Activated CD8-positive, alpha-beta T cell treated with anti-CD3 and anti-CD28 coated beads for 36 hours (primary cell): ENCODE results near the gene LPAR2. TPM values are rescaled to one million over a fixed set of nuclear protein-coding genes. Genes with fewer than 3 reads are reported as not detected.

Experiments
- ATAC-seq: fragments of 200-7000 bp; cut with Tn5 transposase; one replicate; pipeline ENCODE4 v1.10.0; 2021; ENCODE audit warnings: mild to moderate bottlenecking, moderate library complexity
- CTCF ChIA-PET: fragments of 350-600 bp; sonication (Branson Sonifier 250); formaldehyde crosslinking; loops from one replicate; lab custom pipeline; 2021; ENCODE audit warnings: antibody characterized with exemption; lab: Charles Lee
- POLR2A ChIA-PET: fragments of 350-600 bp; sonication (Branson Sonifier 250); formaldehyde crosslinking; loops from one replicate; lab custom pipeline; 2021; ENCODE audit warnings: antibody characterized with exemption; lab: Charles Lee
- DNase-seq: peaks from one replicate; pipeline ENCODE4 v3.0.0-alpha.2; 2020
- H3K27ac Mint-ChIP-seq: one replicate; pipeline ENCODE4 v1.8.0; 2021; ENCODE audit warnings: mild to moderate bottlenecking, mixed read lengths
- H3K27me3 Mint-ChIP-seq: one replicate; pipeline ENCODE4 v1.8.0; 2021; ENCODE audit warnings: mixed read lengths
- H3K36me3 Mint-ChIP-seq: one replicate; pipeline ENCODE4 v1.8.0; 2021; ENCODE audit warnings: low read depth, mixed read lengths
- H3K4me1 Mint-ChIP-seq: one replicate; pipeline ENCODE4 v1.8.0; 2021; ENCODE audit warnings: low read depth, mixed read lengths
- H3K4me3 Mint-ChIP-seq: one replicate; pipeline ENCODE4 v1.8.0; 2021; ENCODE audit warnings: mild to moderate bottlenecking, moderate library complexity, mixed read lengths
- H3K9me3 Mint-ChIP-seq: one replicate; pipeline ENCODE4 v1.8.0; 2021; ENCODE audit warnings: mixed read lengths
- intact Hi-C: fragments of 100-400 bp; cut with micrococcal nuclease; formaldehyde crosslinking; loops from one replicate; pipeline ENCODE4 v1.10.0; 2022
- total RNA-seq, 2 experiments: library from RNA; stranded (reverse); gene quantifications; one replicate each; pipeline ENCODE4 v1.2.3, GENCODE V29; 2021
- TF ChIP-seq, protein P1 (sequence below): fragments of 200-600 bp; IDR thresholded peaks from one replicate; pipeline ENCODE4 v1.8.0; 2022; ENCODE audit warnings: antibody characterized with exemption, mild to moderate bottlenecking

LPAR2 gene
- total RNA-seq, 2 experiments from 2014 or later, result 26.6 to 28.2 TPM

DNA sequence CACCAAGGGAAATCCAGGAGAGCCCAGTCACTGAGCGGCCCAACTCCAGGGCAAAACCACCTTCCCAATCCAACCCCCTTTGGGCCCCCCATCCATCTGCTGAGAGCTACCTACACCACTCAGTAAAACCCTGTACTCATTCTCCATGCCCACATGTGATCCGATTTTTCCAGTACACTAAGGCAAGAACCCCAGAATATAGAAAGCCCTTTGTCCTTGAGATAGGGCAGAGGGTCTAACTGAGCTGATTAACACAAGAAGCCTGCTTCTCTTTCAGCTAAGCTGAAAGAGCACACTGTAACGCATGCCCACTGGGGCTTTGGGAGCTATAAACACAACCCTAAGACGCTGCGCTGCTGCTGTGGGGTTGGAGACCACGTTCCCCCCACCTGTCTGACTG is 45.5 kb downstream of the LPAR2 start:
- DNase-seq, result no peak
- H3K36me3 Mint-ChIP-seq, result peaks cover 1% of the 10 kb centered on the region
- H3K4me3 Mint-ChIP-seq, result no peak overlapping the region
- ChIA-PET CTCF (interaction anchor here (1.0 to 2.4 kb wide), 3 partner anchors 28 to 50 kb away, joined by 5 to 13 read pairs (median 9); no protein-coding TSS in a partner anchor), POLR2A (interaction anchor here (0.9 kb wide), 1 partner anchor 8 kb away, joined by 3 read pairs; no protein-coding TSS in a partner anchor)
- no peak overlapping the region for H3K27ac Mint-ChIP-seq
- H3K4me1 Mint-ChIP-seq, result peaks cover 3% of the 10 kb centered on the region
- no peak for ATAC-seq
- H3K27me3 Mint-ChIP-seq, result no peaks in the 10 kb centered on the region
- H3K9me3 Mint-ChIP-seq, result no peaks in the 10 kb centered on the region
- intact Hi-C loops, result no loop called here
- TF ChIP-seq, protein P1, sequence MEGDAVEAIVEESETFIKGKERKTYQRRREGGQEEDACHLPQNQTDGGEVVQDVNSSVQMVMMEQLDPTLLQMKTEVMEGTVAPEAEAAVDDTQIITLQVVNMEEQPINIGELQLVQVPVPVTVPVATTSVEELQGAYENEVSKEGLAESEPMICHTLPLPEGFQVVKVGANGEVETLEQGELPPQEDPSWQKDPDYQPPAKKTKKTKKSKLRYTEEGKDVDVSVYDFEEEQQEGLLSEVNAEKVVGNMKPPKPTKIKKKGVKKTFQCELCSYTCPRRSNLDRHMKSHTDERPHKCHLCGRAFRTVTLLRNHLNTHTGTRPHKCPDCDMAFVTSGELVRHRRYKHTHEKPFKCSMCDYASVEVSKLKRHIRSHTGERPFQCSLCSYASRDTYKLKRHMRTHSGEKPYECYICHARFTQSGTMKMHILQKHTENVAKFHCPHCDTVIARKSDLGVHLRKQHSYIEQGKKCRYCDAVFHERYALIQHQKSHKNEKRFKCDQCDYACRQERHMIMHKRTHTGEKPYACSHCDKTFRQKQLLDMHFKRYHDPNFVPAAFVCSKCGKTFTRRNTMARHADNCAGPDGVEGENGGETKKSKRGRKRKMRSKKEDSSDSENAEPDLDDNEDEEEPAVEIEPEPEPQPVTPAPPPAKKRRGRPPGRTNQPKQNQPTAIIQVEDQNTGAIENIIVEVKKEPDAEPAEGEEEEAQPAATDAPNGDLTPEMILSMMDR, result no peak

DNA sequence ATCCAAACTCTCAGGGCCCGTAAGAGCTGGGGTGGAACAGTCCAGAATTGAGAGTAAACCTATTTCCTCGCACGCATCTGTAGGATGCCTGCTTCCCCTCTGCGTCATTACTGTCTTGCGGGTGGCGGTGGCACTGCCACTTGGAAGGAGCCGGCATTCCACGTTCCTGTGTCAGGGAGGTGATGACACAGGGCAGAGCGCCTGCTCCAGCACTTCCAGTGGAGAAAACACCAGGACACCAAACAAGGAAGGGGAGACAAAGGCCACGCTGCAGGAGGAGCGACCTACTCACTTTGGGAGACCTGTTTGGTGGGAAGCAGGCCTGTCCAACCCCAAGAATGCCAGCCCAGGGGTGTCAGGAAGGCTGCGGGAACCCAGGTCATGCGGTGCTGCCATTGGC is 46.6 kb downstream of the LPAR2 start:
- Mint-ChIP-seq H3K27me3 (no peaks in the 10 kb centered on the region), H3K27ac (peak overlapping the region; percentile 61), H3K4me1 (peaks cover 3% of the 10 kb centered on the region), H3K9me3 (no peaks in the 10 kb centered on the region), H3K36me3 (peaks cover 1% of the 10 kb centered on the region), H3K4me3 (no peak overlapping the region)
- ATAC-seq (no peak), DNase-seq (no peak)
- POLR2A ChIA-PET, result no interaction called here
- intact Hi-C loops, result no loop called here
- CTCF ChIA-PET, result interaction anchor here (4.2 kb wide), 1 partner anchor 27 kb away, joined by 30 read pairs; no protein-coding TSS in a partner anchor
- TF ChIP-seq, protein P1, result no peak

DNA sequence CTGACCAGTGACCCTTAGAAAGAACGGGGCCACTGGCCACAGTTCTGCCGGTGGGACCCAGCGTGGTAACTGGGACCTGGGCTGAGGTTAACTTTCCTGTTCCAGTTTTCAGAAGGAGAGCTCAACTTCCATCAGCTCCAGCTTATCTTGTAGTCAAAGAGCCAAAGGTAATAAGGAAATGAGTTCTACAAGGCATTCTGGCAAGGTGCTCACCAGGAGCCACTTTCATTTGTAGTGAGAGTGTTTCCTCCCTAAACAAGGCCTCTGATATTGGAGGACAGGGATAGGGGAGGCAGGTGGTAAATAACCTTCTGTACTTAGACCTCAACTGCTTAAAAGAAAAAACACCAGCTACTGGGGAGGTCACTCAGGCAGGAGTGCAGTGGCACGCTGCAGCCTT is 47.6 kb downstream of the LPAR2 start:
- H3K27me3 Mint-ChIP-seq, result no peaks in the 10 kb centered on the region
- H3K4me1 Mint-ChIP-seq, result peaks cover 3% of the 10 kb centered on the region
- H3K4me3 Mint-ChIP-seq, result no peak overlapping the region
- DNase-seq (no peak), ATAC-seq (no peak)
- H3K27ac Mint-ChIP-seq, result peak overlapping the region; percentile 3
- intact Hi-C loops, result no loop called here
- peaks cover 1% of the 10 kb centered on the region for H3K36me3 Mint-ChIP-seq
- H3K9me3 Mint-ChIP-seq, result no peaks in the 10 kb centered on the region
- POLR2A ChIA-PET, result interaction anchor here (0.9 to 1.0 kb wide), 2 partner anchors 12 to 82 kb away, joined by 3 read pairs; no protein-coding TSS in a partner anchor
- CTCF ChIA-PET, result interaction anchor here (4.2 kb wide), 1 partner anchor 26 kb away, joined by 30 read pairs; no protein-coding TSS in a partner anchor
- TF ChIP-seq, protein P1, result no peak

DNA sequence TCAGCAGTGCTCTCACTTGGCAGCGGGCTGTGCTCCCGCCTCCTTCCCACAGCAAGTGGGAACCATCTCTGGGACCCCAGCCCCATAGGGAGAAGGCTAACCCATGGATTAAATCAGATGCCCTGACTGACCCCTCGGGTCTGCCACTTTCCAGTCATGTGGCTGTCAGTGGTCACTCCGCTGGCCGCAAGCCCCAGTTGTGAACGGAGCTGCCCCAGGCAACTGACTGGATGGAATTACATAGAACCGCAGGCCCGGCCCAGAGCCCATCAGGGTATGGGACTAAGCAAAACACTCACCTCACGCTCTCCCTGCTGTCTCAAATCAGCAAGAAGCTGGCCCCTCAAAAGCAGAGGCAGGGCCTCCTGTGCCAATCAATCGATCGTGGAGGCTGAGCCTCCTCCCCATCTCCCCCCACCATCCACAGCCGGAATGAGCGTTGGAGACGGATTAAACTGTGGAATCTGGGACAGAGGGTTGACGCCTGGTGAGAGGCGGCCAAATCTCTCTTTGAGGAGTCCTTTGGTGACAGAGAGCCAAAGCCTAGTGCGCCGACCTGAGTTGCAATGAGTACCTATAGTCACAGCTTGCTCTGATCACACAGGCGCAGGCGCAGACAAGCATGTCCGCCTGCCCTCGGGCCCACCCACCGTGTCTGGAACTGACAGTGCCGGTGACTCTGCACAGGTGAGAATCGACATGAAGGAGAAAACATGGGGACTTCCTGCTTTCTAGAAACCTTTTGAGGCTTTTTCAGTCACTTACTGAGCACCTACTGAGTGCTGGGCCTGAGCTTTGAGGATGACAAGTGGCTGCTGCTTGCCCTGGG is 48.3 kb downstream of the LPAR2 start:
- Mint-ChIP-seq H3K27ac (no peak overlapping the region), H3K9me3 (no peaks in the 10 kb centered on the region), H3K4me1 (peaks cover 3% of the 10 kb centered on the region), H3K36me3 (peaks cover 1% of the 10 kb centered on the region), H3K27me3 (no peaks in the 10 kb centered on the region), H3K4me3 (no peak overlapping the region)
- ATAC-seq, result peak; percentile 13
- ChIA-PET POLR2A (interaction anchor here (0.9 to 1.0 kb wide), 2 partner anchors 11 to 83 kb away, joined by 3 read pairs; no protein-coding TSS in a partner anchor), CTCF (interaction anchor here (1.2 to 4.2 kb wide), 2 partner anchors 19 to 25 kb away, joined by 3 to 30 read pairs; no protein-coding TSS in a partner anchor)
- intact Hi-C loops, result no loop called here
- no peak for DNase-seq
- TF ChIP-seq, protein P1, result no peak
